SK-N-SH treated with all-trans-retinoic acid at 6 μM for 48 hours (cell line): ENCODE measurements around the gene PRR23E.

ENCODE experiments used
- ATAC-seq: fragments of 200-7000 bp; cut with Tn5 transposase; 3 replicates; pipeline ENCODE4 v1.9.1; 2020; ENCODE audit warnings: mild to moderate bottlenecking, moderate library complexity
- ARNTL ChIP-seq: fragments of 450-650 bp; formaldehyde crosslinking; IDR thresholded peaks from 2 replicates; pipeline ENCODE4 v1.5.0; 2020; ENCODE audit warnings: low read depth, mild to moderate bottlenecking, moderate library complexity, borderline replicate concordance
- BACH2 ChIP-seq: fragments of 250-450 bp; sonication (Bioruptor Pico); IDR thresholded peaks from 2 replicates; pipeline ENCODE4 v1.9.0; 2021; ENCODE audit warnings: mild to moderate bottlenecking, borderline replicate concordance
- CSDC2 ChIP-seq: fragments of 250-450 bp; sonication (Bioruptor Pico); IDR thresholded peaks from 2 replicates; pipeline ENCODE4 v1.5.0; 2020; ENCODE audit warnings: mild to moderate bottlenecking, moderate library complexity
- CSRNP3 ChIP-seq: fragments of 250-450 bp; sonication (Bioruptor Pico); IDR thresholded peaks from 2 replicates; pipeline ENCODE4 v1.5.1; 2021; ENCODE audit warnings: mild to moderate bottlenecking, moderate library complexity
- ESRRG ChIP-seq: fragments of 250-450 bp; sonication (Bioruptor Pico); IDR thresholded peaks from 2 replicates; pipeline ENCODE4 v1.6.1; 2021; ENCODE audit warnings: mild to moderate bottlenecking
- GLIS3 ChIP-seq: fragments of 250-450 bp; sonication (Bioruptor Pico); IDR thresholded peaks from 2 replicates; pipeline ENCODE4 v1.5.0; 2020; ENCODE audit warnings: mild to moderate bottlenecking, moderate library complexity
- ISL1 ChIP-seq: fragments of 250-450 bp; sonication (Bioruptor Pico); IDR thresholded peaks from 2 replicates; pipeline ENCODE4 v2.1.2; 2022; ENCODE audit warnings: mild to moderate bottlenecking, moderate library complexity
- PATZ1 ChIP-seq: fragments of 250-450 bp; sonication (Bioruptor Pico); IDR thresholded peaks from 2 replicates; pipeline ENCODE4 v1.8.0; 2020; ENCODE audit warnings: mild to moderate bottlenecking, moderate library complexity, borderline replicate concordance
- PPARA ChIP-seq: fragments of 250-450 bp; sonication (Bioruptor Pico); IDR thresholded peaks from 2 replicates; pipeline ENCODE4 v1.5.0; 2020; ENCODE audit warnings: mild to moderate bottlenecking, borderline replicate concordance
- RARB ChIP-seq: fragments of 250-450 bp; sonication (Bioruptor Pico); IDR thresholded peaks from 2 replicates; pipeline ENCODE4 v1.8.0; 2021; ENCODE audit warnings: mild to moderate bottlenecking, moderate library complexity
- SNAI2 ChIP-seq: fragments of 250-450 bp; sonication (Bioruptor Pico); IDR thresholded peaks from 2 replicates; pipeline ENCODE4 v1.5.0; 2020; ENCODE audit warnings: mild to moderate bottlenecking, moderate library complexity
- TCF4 ChIP-seq: fragments of 250-450 bp; sonication (Bioruptor Pico); IDR thresholded peaks from 2 replicates; pipeline ENCODE4 v1.8.0; 2021; ENCODE audit warnings: mild to moderate bottlenecking, moderate library complexity, borderline replicate concordance
- TOX ChIP-seq: fragments of 250-450 bp; sonication (Bioruptor Pico); IDR thresholded peaks from 2 replicates; pipeline ENCODE4 v1.8.0; 2021; ENCODE audit warnings: mild to moderate bottlenecking, moderate library complexity, borderline replicate concordance
- TSHZ2 ChIP-seq: fragments of 250-450 bp; sonication (Bioruptor Pico); IDR thresholded peaks from 2 replicates; pipeline ENCODE4 v1.5.0; 2020; ENCODE audit warnings: mild to moderate bottlenecking, moderate library complexity
- ZC3H10 ChIP-seq: fragments of 250-450 bp; sonication (Bioruptor Pico); IDR thresholded peaks from 2 replicates; pipeline ENCODE4 v1.5.1; 2021; ENCODE audit warnings: mild to moderate bottlenecking, moderate library complexity
- ZFP30 ChIP-seq: fragments of 450-650 bp; formaldehyde crosslinking; IDR thresholded peaks from 2 replicates; pipeline ENCODE4 v1.5.0; 2022; ENCODE audit warnings: mild to moderate bottlenecking, moderate library complexity
- ZNF565 ChIP-seq: fragments of 450-650 bp; formaldehyde crosslinking; conservative IDR thresholded peaks from 2 replicates; pipeline ENCODE4 v1.5.0; 2020; ENCODE audit warnings: low read depth, mild to moderate bottlenecking, moderate library complexity
- ZNF70 ChIP-seq: fragments of 450-650 bp; formaldehyde crosslinking; IDR thresholded peaks from 2 replicates; pipeline ENCODE4 v1.5.0; 2020; ENCODE audit warnings: mild to moderate bottlenecking, moderate library complexity
- ZNF8 ChIP-seq: fragments of 450-650 bp; formaldehyde crosslinking; IDR thresholded peaks from 2 replicates; pipeline ENCODE4 v1.5.0; 2020; ENCODE audit warnings: mild to moderate bottlenecking, moderate library complexity
- TF ChIP-seq, protein P1 (sequence below): fragments of 250-450 bp; sonication (Bioruptor Pico); IDR thresholded peaks from 2 replicates; pipeline ENCODE4 v1.5.1; 2020; ENCODE audit warnings: low read depth, mild to moderate bottlenecking, moderate library complexity
- TF ChIP-seq, protein P2 (sequence below): fragments of 250-450 bp; sonication (Bioruptor Pico); IDR thresholded peaks from 2 replicates; pipeline ENCODE4 v1.8.0; 2021; ENCODE audit warnings: low read depth, mild to moderate bottlenecking, moderate library complexity, borderline replicate concordance

PRR23E gene

GRCh38 chr3:127180859-127181258 is 12.1 kb upstream of the PRR23E start:
- no peak for TF ChIP-seq TCF4 (CRISPR knock-in tag)
- TF ChIP-seq PATZ1 (CRISPR knock-in tag) = no peak
- TF ChIP-seq ZFP30 (CRISPR knock-in tag) = no peak
- TF ChIP-seq ZC3H10 (CRISPR knock-in tag) = no peak
- no peak for TF ChIP-seq ZNF70 (CRISPR knock-in tag)
- TF ChIP-seq SNAI2 (CRISPR knock-in tag) = no peak
- no peak for TF ChIP-seq CSDC2 (CRISPR knock-in tag)
- TF ChIP-seq TSHZ2 = no peak
- no peak for TF ChIP-seq ZNF8 (CRISPR knock-in tag)
- no peak for TF ChIP-seq ZNF565
- TF ChIP-seq, protein P1, sequence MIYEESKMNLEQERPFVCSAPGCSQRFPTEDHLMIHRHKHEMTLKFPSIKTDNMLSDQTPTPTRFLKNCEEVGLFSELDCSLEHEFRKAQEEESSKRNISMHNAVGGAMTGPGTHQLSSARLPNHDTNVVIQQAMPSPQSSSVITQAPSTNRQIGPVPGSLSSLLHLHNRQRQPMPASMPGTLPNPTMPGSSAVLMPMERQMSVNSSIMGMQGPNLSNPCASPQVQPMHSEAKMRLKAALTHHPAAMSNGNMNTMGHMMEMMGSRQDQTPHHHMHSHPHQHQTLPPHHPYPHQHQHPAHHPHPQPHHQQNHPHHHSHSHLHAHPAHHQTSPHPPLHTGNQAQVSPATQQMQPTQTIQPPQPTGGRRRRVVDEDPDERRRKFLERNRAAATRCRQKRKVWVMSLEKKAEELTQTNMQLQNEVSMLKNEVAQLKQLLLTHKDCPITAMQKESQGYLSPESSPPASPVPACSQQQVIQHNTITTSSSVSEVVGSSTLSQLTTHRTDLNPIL = no peak
- no peak for TF ChIP-seq ESRRG
- TF ChIP-seq GLIS3 (CRISPR knock-in tag) = no peak
- no peak for ATAC-seq

DNA sequence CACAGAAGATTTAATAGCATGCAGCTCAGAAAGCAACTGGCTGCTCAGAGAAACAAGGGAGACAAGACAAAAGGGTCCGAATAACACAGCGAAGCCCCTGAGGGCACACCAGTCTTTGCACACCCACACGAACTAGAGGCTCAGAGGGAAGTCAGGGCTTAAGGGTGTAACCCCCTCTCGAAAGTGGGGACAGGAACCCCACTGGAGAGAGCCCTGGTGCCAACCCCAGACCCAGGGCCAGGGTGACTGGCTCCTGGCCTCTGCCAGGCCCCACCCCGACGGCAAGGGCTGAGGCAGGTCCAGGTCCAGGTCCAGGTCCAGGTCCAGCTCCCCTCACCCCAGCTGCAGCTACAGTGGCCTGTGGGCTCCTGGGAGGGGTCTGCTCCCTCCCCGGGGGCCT is 10.5 kb upstream of the PRR23E start:
- TF ChIP-seq CSDC2 (CRISPR knock-in tag) (no peak), ISL1 (CRISPR knock-in tag) (no peak), TSHZ2 (no peak), ZC3H10 (CRISPR knock-in tag) (no peak), GLIS3 (CRISPR knock-in tag) (no peak), ZNF70 (CRISPR knock-in tag) (no peak), SNAI2 (CRISPR knock-in tag) (no peak), TCF4 (CRISPR knock-in tag) (no peak), BACH2 (CRISPR knock-in tag) (no peak), ZFP30 (CRISPR knock-in tag) (no peak), ZNF8 (CRISPR knock-in tag) (no peak), RARB (no peak), TOX (CRISPR knock-in tag) (no peak), ARNTL (no peak), PPARA (CRISPR knock-in tag) (no peak), ESRRG (no peak), CSRNP3 (CRISPR knock-in tag) (no peak), PATZ1 (CRISPR knock-in tag) (no peak)
- TF ChIP-seq, protein P1 = no peak
- TF ChIP-seq, protein P2, sequence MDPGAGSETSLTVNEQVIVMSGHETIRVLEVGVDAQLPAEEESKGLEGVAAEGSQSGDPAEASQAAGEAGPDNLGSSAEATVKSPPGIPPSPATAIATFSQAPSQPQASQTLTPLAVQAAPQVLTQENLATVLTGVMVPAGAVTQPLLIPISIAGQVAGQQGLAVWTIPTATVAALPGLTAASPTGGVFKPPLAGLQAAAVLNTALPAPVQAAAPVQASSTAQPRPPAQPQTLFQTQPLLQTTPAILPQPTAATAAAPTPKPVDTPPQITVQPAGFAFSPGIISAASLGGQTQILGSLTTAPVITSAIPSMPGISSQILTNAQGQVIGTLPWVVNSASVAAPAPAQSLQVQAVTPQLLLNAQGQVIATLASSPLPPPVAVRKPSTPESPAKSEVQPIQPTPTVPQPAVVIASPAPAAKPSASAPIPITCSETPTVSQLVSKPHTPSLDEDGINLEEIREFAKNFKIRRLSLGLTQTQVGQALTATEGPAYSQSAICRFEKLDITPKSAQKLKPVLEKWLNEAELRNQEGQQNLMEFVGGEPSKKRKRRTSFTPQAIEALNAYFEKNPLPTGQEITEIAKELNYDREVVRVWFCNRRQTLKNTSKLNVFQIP (CRISPR knock-in tag) = no peak

More for the DNA sequence above, 10.5 kb upstream of the PRR23E start:
- ATAC-seq = no peak
